Sigmoid colon (tissue), 7 donors: ENCODE results near the gene TMTC2. TPM values are rescaled to one million over a fixed set of nuclear protein-coding genes. Genes with fewer than 3 reads are reported as not detected.

Source experiments
- DNase-seq: peaks from one replicate; pipeline ENCODE4 v3.0.0-alpha.2; 2019
- H3K27ac ChIP-seq, 4 donors: fragments of 200-600 bp; sonication (generic); one replicate each; pipeline ENCODE4 v1.5.1; 2016 to 2019; ENCODE audit warnings: mild to moderate bottlenecking in 1 of 4
- H3K27me3 ChIP-seq, 3 donors: fragments of 200-600 bp; sonication (generic); one replicate each; pipeline ENCODE4 v1.5.1; 2019; ENCODE audit warnings: mild to moderate bottlenecking in 1 of 3
- H3K36me3 ChIP-seq, 4 donors: fragments of 200-600 bp; sonication (generic); one replicate each; pipeline ENCODE4 v1.5.1; 2016 to 2019
- H3K4me1 ChIP-seq, 4 donors: fragments of 200-600 bp; sonication (generic); one replicate each; pipeline ENCODE4 v1.5.1; 2017 to 2019
- H3K4me3 ChIP-seq, 4 donors: fragments of 200-600 bp; sonication (generic); one replicate each; pipeline ENCODE4 v1.5.1; 2017 to 2019; ENCODE audit warnings: mild to moderate bottlenecking in 2 of 4, moderate library complexity in 1 of 4
- H3K9me3 ChIP-seq, 4 donors: fragments of 200-600 bp in 3 of 4; sonication (generic) in 3 of 4; one replicate each; pipeline versions ENCODE4 v1.5.1 to v1.6.1; 2013 to 2019
- CTCF ChIP-seq, 4 experiments: fragments of 450-650 bp in 3 of 4; fragments of 200-600 bp in 1 of 4; IDR thresholded peaks; one replicate each; pipeline ENCODE4 v1.5.1; 2016 to 2019; ENCODE audit warnings: antibody characterized with exemption in 4 of 4, mild to moderate bottlenecking in 3 of 4, moderate library complexity in 2 of 4
- EP300 ChIP-seq, 4 donors: sonication (generic); formaldehyde crosslinking; IDR thresholded peaks; one replicate each; pipeline ENCODE4 v1.6.1; 2017; ENCODE audit warnings: antibody characterized with exemption in 4 of 4
- POLR2A ChIP-seq, 2 donors: fragments of 450-650 bp; IDR thresholded peaks; one replicate each; pipeline ENCODE4 v1.6.1; 2016; ENCODE audit warnings: antibody characterized with exemption in 2 of 2, mild to moderate bottlenecking in 2 of 2, moderate library complexity in 2 of 2
- POLR2AphosphoS5 ChIP-seq, 4 donors: sonication (generic); formaldehyde crosslinking; IDR thresholded peaks; one replicate each; pipeline ENCODE4 v1.6.1; 2017; ENCODE audit warnings: antibody characterized with exemption in 4 of 4
- WGBS, 2 donors: extraction: QIAGEN DNeasy Blood & Tissue Kit; methylation state at CpG; one replicate each; pipeline ENCODE4 v1.1.7; 2013; 5-methylcytosine and 5-hydroxymethylcytosine counted together
- intact Hi-C: fragments of 100-400 bp; cut with DNase I; formaldehyde crosslinking; loops from one replicate; pipeline ENCODE4 v1.15.1; 2023
- polyA plus RNA-seq, 3 donors: library from polyadenylated mRNA; stranded (reverse); fragments of 200-250 nt; gene quantifications; one replicate each; pipeline ENCODE4 v1.2.3, GENCODE V29; 2013
- total RNA-seq, 4 donors: library from RNA; depleted of rRNA; stranded (reverse); fragments of >200 nt; gene quantifications; one replicate each; pipeline ENCODE4 v1.1.0, GENCODE V29; 2016
- donor health status: healthy with polysubstance abuse.
- donor health status: Bipolar disorder and iron deficiency.
- donor health status: healthy.

TMTC2 gene
- total and polyA plus RNA-seq, 7 donors: 1.2 to 74.4 (median 61.2) TPM

GRCh38 chr12:82896277-82896676 is 209.6 kb downstream of the TMTC2 start:
- Histone ChIP-seq H3K36me3 (peaks cover 0 to 10% (median 0%) of the 10 kb centered on the region in 4 donors), H3K4me3 (no peak overlapping the region), H3K9me3 (no peaks in the 10 kb centered on the region), H3K27ac (no peak overlapping the region), H3K27me3 (no peaks in the 10 kb centered on the region), H3K4me1 (peaks cover 0 to 10% (median 9%) of the 10 kb centered on the region in 4 donors)
- WGBS, 2 donors: 21 to 73% methylated on average over 7 of the region's 7 CpGs
- TF ChIP-seq POLR2A (IDR thresholded peaks at IDR 0.05) (no peak), POLR2AphosphoS5 (IDR thresholded peaks at IDR 0.05) (no peak), EP300 (IDR thresholded peaks at IDR 0.05) (no peak), CTCF (IDR thresholded peaks at IDR 0.05) (no peak)
- no peak for DNase-seq
- intact Hi-C loops: no loop called here

- no peaks in the 10 kb centered on the region for H3K27me3 ChIP-seq
- no peak for DNase-seq
- no peaks in the 10 kb centered on the region for H3K9me3 ChIP-seq
- TF ChIP-seq POLR2AphosphoS5 (IDR thresholded peaks at IDR 0.05) (no peak), EP300 (IDR thresholded peaks at IDR 0.05) (no peak), CTCF (IDR thresholded peaks at IDR 0.05) (no peak), POLR2A (IDR thresholded peaks at IDR 0.05) (no peak)
- intact Hi-C loops: no loop called here
- no peak overlapping the region for H3K4me3 ChIP-seq
- H3K36me3 ChIP-seq: peaks cover 0 to 10% (median 0%) of the 10 kb centered on the region in 4 donors
- 18 to 65% methylated on average over 3 of the region's 3 CpGs for WGBS, 2 donors
- no peak overlapping the region for H3K27ac ChIP-seq
- peaks cover 0 to 10% (median 9%) of the 10 kb centered on the region in 4 donors for H3K4me1 ChIP-seq
These were observed 210.3 kb downstream of the TMTC2 start for GRCh38 chr12:82896979-82897378.

- no peak for DNase-seq
- no peaks in the 10 kb centered on the region for H3K9me3 ChIP-seq
- intact Hi-C loops: no loop called here
- 37 to 67% methylated on average over 2 of the region's 2 CpGs for WGBS, 2 donors
- H3K27ac ChIP-seq: no peak overlapping the region
- no peak for TF ChIP-seq POLR2A (IDR thresholded peaks at IDR 0.05)
- no peak for TF ChIP-seq POLR2AphosphoS5 (IDR thresholded peaks at IDR 0.05)
- H3K4me3 ChIP-seq: no peak overlapping the region
- H3K36me3 ChIP-seq: peaks cover 0 to 10% (median 0%) of the 10 kb centered on the region in 4 donors
- no peaks in the 10 kb centered on the region for H3K27me3 ChIP-seq
- H3K4me1 ChIP-seq: peaks cover 0 to 10% (median 9%) of the 10 kb centered on the region in 4 donors
These were observed 211.7 kb downstream of the TMTC2 start for GRCh38 chr12:82898441-82898840.

GRCh38 chr12:82904219-82904790 is 217.6 kb downstream of the TMTC2 start:
- TF ChIP-seq EP300 (IDR thresholded peaks at IDR 0.05) (no peak), POLR2A (IDR thresholded peaks at IDR 0.05) (no peak), CTCF (IDR thresholded peaks at IDR 0.05) (no peak), POLR2AphosphoS5 (IDR thresholded peaks at IDR 0.05) (no peak)
- Histone ChIP-seq H3K36me3 (no peaks in the 10 kb centered on the region), H3K9me3 (no peaks in the 10 kb centered on the region), H3K4me1 (peaks cover 0 to 9% (median 3%) of the 10 kb centered on the region in 4 donors), H3K4me3 (no peak overlapping the region), H3K27ac (no peak overlapping the region), H3K27me3 (no peaks in the 10 kb centered on the region)
- intact Hi-C loops: no loop called here
- WGBS, 2 donors: 88 to 89% methylated on average over 5 of the region's 5 CpGs
- DNase-seq: no peak

- DNase-seq: no peak
- no peaks in the 10 kb centered on the region for H3K27me3 ChIP-seq
- WGBS, 2 donors: 92% methylated on average over 9 of the region's 9 CpGs
- intact Hi-C loops: no loop called here
- no peaks in the 10 kb centered on the region for H3K36me3 ChIP-seq
- TF ChIP-seq POLR2AphosphoS5 (IDR thresholded peaks at IDR 0.05) (no peak), POLR2A (IDR thresholded peaks at IDR 0.05) (no peak), CTCF (IDR thresholded peaks at IDR 0.05) (no peak)
- H3K9me3 ChIP-seq: no peaks in the 10 kb centered on the region
- H3K4me1 ChIP-seq: peaks cover 0 to 9% (median 7%) of the 10 kb centered on the region in 4 donors
- no peak overlapping the region for H3K4me3 ChIP-seq
- H3K27ac ChIP-seq: no peak overlapping the region
These were observed 223.7 kb downstream of the TMTC2 start for GRCh38 chr12:82910246-82910893.
